ENCODE measurements around the gene ABHD14A.
A peak's percentile ranks its signal among the peaks of the same experiment; 100 is the strongest.

The ABHD14A gene

GRCh38 chr3:51941798-51942602, 32.9 kb upstream of the ABHD14A start, which contains the start of the genes PARP3 and RRP9:
PARP3 (plus strand) TSS chr3:51942363; CDS start chr3:51943356, 993 bp downstream.
RRP9 (minus strand) TSS chr3:51941904; CDS start chr3:51941867, 37 bp downstream.
- peak; percentile 99 to 100 for DNase-seq

DNA sequence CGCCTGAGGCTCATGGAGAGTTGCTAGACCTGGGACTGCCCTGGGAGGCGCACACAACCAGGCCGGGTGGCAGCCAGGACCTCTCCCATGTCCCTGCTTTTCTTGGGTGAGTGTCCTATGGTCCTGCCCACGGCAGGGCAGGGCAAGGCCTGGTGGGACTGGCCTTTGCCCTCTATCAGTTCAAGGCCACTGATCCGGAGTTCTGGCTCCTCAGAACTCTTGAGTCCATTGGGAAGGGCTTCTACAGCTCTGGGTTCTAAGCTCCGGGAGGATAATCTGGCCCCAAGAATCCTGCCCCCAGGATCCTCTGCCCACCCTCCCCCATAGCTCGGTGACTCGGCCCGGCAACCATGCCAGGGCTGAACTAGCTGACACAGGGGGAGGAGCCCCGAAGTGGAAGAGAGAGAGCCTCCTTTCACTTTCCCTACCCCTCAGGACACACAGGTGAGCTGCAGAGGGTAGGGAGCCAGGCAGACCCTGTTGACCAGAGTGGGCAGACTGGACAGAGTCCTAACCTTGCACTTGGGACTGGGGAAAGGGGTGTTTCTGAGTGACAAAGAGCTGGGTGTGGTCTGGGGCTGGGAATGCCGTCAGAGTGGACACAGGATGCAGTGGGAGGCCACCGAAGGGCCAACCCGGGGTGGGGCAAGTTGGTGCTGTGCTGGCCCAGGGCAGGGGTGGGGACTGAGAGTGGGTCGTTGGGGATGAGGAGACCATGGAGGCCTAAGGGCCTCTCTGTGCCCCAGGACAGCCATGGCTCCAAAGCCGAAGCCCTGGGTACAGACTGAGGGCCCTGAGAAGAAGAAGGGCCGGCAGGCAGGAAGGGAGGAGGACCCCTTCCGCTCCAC, 32.0 kb upstream of the ABHD14A start:
- peak; percentile 57 to 62 for DNase-seq

- DNase-seq = no peak
Measured at GRCh38 chr3:51943451-51944391, 31.1 kb upstream of the ABHD14A start.

- DNase-seq = no peak
Measured at GRCh38 chr3:51944451-51945021, 30.3 kb upstream of the ABHD14A start.

GRCh38 chr3:51945031-51945840, 29.6 kb upstream of the ABHD14A start:
- DNase-seq = no peak

DNA sequence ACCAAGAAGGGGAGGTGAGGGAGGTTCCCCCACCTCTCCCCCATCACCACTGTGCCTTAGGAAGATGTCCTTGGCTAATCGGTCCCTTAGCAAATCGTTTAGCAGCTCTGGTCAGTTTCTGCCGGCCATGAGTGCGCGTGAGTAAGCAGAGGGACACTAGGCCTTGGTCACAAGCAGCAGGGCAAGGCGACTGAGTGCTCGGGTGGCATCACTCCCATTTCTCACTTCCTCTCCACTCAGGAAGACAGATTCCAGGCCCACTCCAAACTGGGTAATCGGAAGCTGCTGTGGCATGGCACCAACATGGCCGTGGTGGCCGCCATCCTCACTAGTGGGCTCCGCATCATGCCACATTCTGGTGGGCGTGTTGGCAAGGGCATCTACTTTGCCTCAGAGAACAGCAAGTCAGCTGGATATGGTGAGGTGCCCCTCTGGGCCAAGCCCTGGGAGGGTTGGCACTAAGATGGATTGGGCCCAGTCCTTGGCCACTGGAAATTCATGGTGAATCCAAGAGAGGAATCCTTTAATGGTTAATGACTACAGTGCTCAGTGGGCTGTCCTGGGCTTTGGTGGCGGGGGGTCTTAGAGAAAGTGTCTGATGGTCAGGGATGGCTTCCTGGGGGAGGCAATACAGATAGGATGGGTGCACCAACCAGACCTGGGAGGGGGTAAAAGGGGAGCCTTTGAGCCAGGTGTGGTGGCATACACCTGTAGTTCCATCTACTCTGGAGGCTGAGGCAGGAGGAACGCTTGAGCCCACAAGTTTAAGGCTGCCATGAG, 28.7 kb upstream of the ABHD14A start:
- DNase-seq = no peak

DNA sequence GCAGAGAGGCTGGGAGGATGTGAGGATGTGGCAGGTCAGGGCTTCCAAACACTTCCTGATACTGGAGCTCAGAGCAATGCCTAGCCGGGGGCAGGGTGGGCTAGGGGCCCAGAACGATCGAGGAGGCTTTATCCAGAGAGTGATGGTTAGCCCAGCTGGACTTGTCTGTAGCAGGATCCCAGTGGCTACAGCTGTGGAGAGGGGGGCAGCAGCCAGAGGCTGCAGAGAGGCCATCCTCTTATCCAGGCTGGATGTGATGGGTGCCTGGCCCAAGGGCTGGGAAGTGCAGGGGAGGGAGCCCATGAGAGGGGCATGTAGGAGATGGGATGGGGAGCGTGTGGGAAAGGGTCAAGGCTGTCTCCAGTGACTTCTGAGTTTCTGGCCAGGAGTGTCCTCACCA, 28.1 kb upstream of the ABHD14A start:
- DNase-seq = no peak

GRCh38 chr3:51947215-51947900, 27.5 kb upstream of the ABHD14A start:
- DNase-seq = no peak

- DNase-seq = no peak
Measured at GRCh38 chr3:51948016-51948580, 26.8 kb upstream of the ABHD14A start.

DNA sequence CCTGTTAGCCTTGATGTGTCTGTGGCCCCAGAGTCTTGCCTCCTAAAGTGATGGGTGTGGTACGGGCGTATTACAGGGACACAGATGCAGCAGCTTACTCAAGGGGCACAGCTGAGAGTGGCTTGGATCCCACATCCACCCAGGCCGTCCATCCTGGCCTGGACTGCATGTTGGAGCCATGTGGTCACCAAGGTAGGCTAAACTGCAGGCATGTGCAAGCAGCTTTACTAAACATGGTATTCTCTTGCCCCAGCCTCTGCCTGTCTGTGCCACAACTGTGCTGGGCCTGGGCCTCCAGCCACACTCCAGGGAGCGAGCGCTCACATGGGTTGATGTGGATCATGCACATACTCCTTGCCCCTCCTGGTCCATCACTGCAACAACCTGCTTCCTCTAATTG, 25.7 kb upstream of the ABHD14A start:
- DNase-seq = no peak

- no peak for DNase-seq
Measured at GRCh38 chr3:51950899-51951298, 24.0 kb upstream of the ABHD14A start.

- DNase-seq = no peak
Measured at GRCh38 chr3:51953445-51953844, 21.4 kb upstream of the ABHD14A start.

DNA sequence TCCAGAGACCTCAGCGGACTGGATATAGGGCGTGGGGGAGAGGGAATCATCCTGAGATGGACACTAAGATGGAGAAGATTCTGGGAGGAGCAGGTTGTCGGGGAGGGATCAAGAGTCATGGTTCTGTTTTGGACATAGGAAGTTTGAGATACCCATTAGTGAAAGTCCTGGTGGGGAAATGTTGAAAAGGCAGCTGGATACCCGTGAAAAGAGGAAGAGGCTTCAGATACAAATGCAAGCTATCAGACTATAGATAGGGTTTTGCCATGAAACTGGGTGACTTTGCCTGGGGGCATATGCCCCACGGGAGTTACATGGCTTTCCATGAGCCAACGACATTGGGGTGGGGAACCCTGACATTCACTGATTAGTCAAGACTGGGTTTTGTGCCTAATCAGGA, 20.8 kb upstream of the ABHD14A start:
- no peak for DNase-seq

GRCh38 chr3:51954713-51955112, 20.2 kb upstream of the ABHD14A start:
- no peak for DNase-seq

- no peak for DNase-seq
Measured at GRCh38 chr3:51955175-51955892, 19.5 kb upstream of the ABHD14A start, which contains the start of gene GPR62. GPR62 (plus strand) TSS chr3:51955381; CDS start chr3:51955653, 272 bp downstream.

- no peak for DNase-seq
Measured at GRCh38 chr3:51955893-51956770, 18.7 kb upstream of the ABHD14A start.

GRCh38 chr3:51957520-51958205, 17.2 kb upstream of the ABHD14A start:
- no peak for DNase-seq
